ENCODE data around the gene FAM170B.

GRCh38 chr10:49160814-49161213 lies 27.0 kb upstream of the FAM170B start:
- TF ChIP-seq, protein P1, sequence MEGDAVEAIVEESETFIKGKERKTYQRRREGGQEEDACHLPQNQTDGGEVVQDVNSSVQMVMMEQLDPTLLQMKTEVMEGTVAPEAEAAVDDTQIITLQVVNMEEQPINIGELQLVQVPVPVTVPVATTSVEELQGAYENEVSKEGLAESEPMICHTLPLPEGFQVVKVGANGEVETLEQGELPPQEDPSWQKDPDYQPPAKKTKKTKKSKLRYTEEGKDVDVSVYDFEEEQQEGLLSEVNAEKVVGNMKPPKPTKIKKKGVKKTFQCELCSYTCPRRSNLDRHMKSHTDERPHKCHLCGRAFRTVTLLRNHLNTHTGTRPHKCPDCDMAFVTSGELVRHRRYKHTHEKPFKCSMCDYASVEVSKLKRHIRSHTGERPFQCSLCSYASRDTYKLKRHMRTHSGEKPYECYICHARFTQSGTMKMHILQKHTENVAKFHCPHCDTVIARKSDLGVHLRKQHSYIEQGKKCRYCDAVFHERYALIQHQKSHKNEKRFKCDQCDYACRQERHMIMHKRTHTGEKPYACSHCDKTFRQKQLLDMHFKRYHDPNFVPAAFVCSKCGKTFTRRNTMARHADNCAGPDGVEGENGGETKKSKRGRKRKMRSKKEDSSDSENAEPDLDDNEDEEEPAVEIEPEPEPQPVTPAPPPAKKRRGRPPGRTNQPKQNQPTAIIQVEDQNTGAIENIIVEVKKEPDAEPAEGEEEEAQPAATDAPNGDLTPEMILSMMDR (IDR thresholded peaks at IDR 0.05), result no peak
- no peak for TF ChIP-seq POLR2AphosphoS5 (IDR thresholded peaks at IDR 0.05)
- TF ChIP-seq POLR2A (IDR thresholded peaks at IDR 0.05), result no peak
